GDM1 (cell line): ENCODE measurements around the gene PTPN6.

Source experiments
- DNase-seq: peaks from one replicate; lab custom pipeline; 2025; lab: John Stamatoyannopoulos, UW

PTPN6 gene

DNA sequence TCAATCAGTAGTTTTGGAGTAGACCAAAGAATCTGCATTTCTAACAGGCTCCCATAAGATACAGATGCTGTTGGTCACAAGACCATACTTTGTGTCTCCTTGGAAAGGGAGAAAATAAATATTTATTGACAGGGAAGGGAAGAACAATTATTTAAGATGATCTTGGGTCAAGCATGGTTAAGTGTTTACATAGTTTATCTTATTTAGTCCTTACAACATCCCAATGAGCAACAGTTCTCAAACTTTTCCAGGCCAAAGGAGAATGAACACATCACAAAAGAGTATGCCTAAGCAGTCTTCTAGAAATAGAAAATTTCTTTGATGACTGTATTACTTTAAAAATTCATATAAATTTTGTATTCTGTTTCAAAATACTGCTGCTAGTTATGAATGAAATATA, 58.4 kb downstream of the PTPN6 start:
- no peak for DNase-seq
